K562 (cell line): ENCODE measurements around the gene AQP2. TPM values are rescaled to one million over a fixed set of nuclear protein-coding genes. Genes with fewer than 3 reads are reported as not detected.

Experiments
- CBFB ChIP-seq: sonication (generic); formaldehyde crosslinking; IDR thresholded peaks from 2 replicates; pipeline ENCODE4 v1.4.0; 2020; ENCODE audit warnings: mild to moderate bottlenecking, missing genetic modification reagents
- DNMT1 ChIP-seq: fragments of 450-650 bp; IDR thresholded peaks from 2 replicates; pipeline ENCODE4 v1.6.1; 2016; ENCODE audit warnings: antibody characterized with exemption, mild to moderate bottlenecking
- HDGF ChIP-seq: fragments of 450-650 bp; IDR thresholded peaks from 2 replicates; pipeline ENCODE4 v1.6.1; 2016
- HMG20B ChIP-seq: fragments of 250-450 bp; sonication (Bioruptor Pico); IDR thresholded peaks from 2 replicates; pipeline ENCODE4 v1.5.0; 2021; ENCODE audit warnings: mild to moderate bottlenecking
- KLF10 ChIP-seq: fragments of 250-450 bp; sonication (Bioruptor Pico); IDR thresholded peaks from 2 replicates; pipeline ENCODE4 v1.6.1; 2021; ENCODE audit warnings: matching md5 sums
- MTA3 ChIP-seq: fragments of 450-650 bp; formaldehyde crosslinking; IDR thresholded peaks from 2 replicates; pipeline ENCODE4 v1.6.1; 2017; ENCODE audit warnings: mild to moderate bottlenecking, borderline replicate concordance
- NFATC3 ChIP-seq: fragments of 450-650 bp; IDR thresholded peaks from 2 replicates; pipeline ENCODE4 v1.6.1; 2017; ENCODE audit warnings: mild to moderate bottlenecking
- POLR2G ChIP-seq: fragments of 200-400 bp; formaldehyde crosslinking; IDR thresholded peaks from 2 replicates; pipeline ENCODE4 v1.6.1; 2017; ENCODE audit warnings: low read depth, mild to moderate bottlenecking, antibody characterized with exemption, low read length, moderate library complexity
- RBFOX2 ChIP-seq: fragments of 200-400 bp; formaldehyde crosslinking; IDR thresholded peaks from 2 replicates; pipeline ENCODE4 v1.6.1; 2017; ENCODE audit warnings: low read depth, mild to moderate bottlenecking, low read length, moderate library complexity
- STAG1 ChIP-seq: sonication (generic); formaldehyde crosslinking; IDR thresholded peaks from 2 replicates; pipeline ENCODE4 v1.5.0; 2020; ENCODE audit warnings: missing genetic modification reagents, borderline replicate concordance
- TCF3 ChIP-seq: sonication (generic); formaldehyde crosslinking; IDR thresholded peaks from 2 replicates; pipeline ENCODE4 v1.4.0; 2020; ENCODE audit warnings: mild to moderate bottlenecking, missing genetic modification reagents
- TEAD1 ChIP-seq, 2 experiments: fragments of 450-650 bp in 1 of 2; sonication (generic) in 1 of 2; formaldehyde crosslinking; IDR thresholded peaks; 2 replicates each; pipeline versions ENCODE4 v1.4.0 to v1.8.0; 2020 to 2022; ENCODE audit warnings: mild to moderate bottlenecking in 2 of 2, missing genetic modification reagents in 1 of 2
- XRCC4 ChIP-seq: IDR thresholded peaks from one replicate; pipeline ENCODE4 v1.6.1; 2011; ENCODE audit not compliant: insufficient read depth, insufficient read length; ENCODE audit errors: extremely low read depth
- ZBED1 ChIP-seq: IDR thresholded peaks from 2 replicates; pipeline ENCODE4 v1.6.1; 2014
- ZNF274 ChIP-seq: IDR thresholded peaks from 2 replicates; pipeline ENCODE4 v1.6.1; 2011; ENCODE audit warnings: low read depth, mild to moderate bottlenecking, low read length, moderate library complexity, borderline replicate concordance
- ZNF766 ChIP-seq: fragments of 200-800 bp; sonication (Bioruptor generic); conservative IDR thresholded peaks from 2 replicates; pipeline ENCODE4 v1.6.1; 2016; ENCODE audit warnings: missing genetic modification characterization, missing compliant biosample characterization
- ZNF785 ChIP-seq: fragments of 250-450 bp; sonication (Bioruptor Pico); IDR thresholded peaks from 2 replicates; pipeline ENCODE4 v1.4.0; 2020; ENCODE audit warnings: mild to moderate bottlenecking
- ZSCAN29 ChIP-seq: fragments of 450-650 bp; IDR thresholded peaks from 2 replicates; pipeline ENCODE4 v1.6.1; 2017
- polyA plus RNA-seq, 8 experiments: library from polyadenylated mRNA; depleted of rRNA in 4 of 8; stranded (reverse) in 5 of 8; unstranded in 3 of 8; fragments of >200 nt; fragmentation: Nextera tagmentation in 2 of 8; fragmentation: Illumina TruSeq in 1 of 8; extraction: Ambion mirVana in 2 of 8; extraction: Trizol in 1 of 8; gene quantifications; 2 replicates each; pipeline versions ENCODE4 v1.2.1 to v1.2.3, GENCODE V29; 2011 to 2014; ENCODE audit warnings: inconsistent platforms in 1 of 8, missing spikeins in 1 of 8
- total RNA-seq, 7 experiments: library from RNA; depleted of rRNA in 6 of 7; stranded (reverse); fragments of >200 nt in 6 of 7; fragmentation: Illumina TruSeq in 2 of 7; extraction: Trizol in 2 of 7; gene quantifications; 2 replicates each; pipeline versions ENCODE4 v1.2.1 to v1.2.3, GENCODE V29; 2011 to 2021; ENCODE audit warnings: low replicate concordance in 1 of 7
- TF ChIP-seq, protein P1 (sequence below), 3 experiments: fragments of 200-800 bp in 1 of 3; fragments of 250-450 bp in 1 of 3; fragments of 450-650 bp in 1 of 3; sonication (Bioruptor Pico) in 1 of 3; sonication (Bioruptor generic) in 1 of 3; formaldehyde crosslinking in 1 of 3; IDR thresholded peaks; 2 replicates each; pipeline versions ENCODE4 v1.6.1 to v1.8.0; 2016 to 2022; ENCODE audit warnings: mild to moderate bottlenecking in 2 of 3, missing genetic modification characterization in 2 of 3, missing compliant biosample characterization in 1 of 3, moderate library complexity in 1 of 3
- TF ChIP-seq, protein P2 (sequence below): fragments of 250-450 bp; sonication (Bioruptor Pico); IDR thresholded peaks from 2 replicates; pipeline ENCODE4 v1.5.0; 2021; ENCODE audit warnings: mild to moderate bottlenecking, moderate library complexity
- TF ChIP-seq, protein P3 (sequence below): fragments of 250-450 bp; sonication (Bioruptor Pico); IDR thresholded peaks from 2 replicates; pipeline ENCODE4 v1.8.0; 2022; ENCODE audit warnings: moderate library complexity, mild to moderate bottlenecking, inconsistent platforms

AQP2 gene
- total and polyA plus RNA-seq, 9 of the 15 experiments (the other 6 are each of a cell fraction or from before 2014, with no cell fraction given) = not detected

DNA sequence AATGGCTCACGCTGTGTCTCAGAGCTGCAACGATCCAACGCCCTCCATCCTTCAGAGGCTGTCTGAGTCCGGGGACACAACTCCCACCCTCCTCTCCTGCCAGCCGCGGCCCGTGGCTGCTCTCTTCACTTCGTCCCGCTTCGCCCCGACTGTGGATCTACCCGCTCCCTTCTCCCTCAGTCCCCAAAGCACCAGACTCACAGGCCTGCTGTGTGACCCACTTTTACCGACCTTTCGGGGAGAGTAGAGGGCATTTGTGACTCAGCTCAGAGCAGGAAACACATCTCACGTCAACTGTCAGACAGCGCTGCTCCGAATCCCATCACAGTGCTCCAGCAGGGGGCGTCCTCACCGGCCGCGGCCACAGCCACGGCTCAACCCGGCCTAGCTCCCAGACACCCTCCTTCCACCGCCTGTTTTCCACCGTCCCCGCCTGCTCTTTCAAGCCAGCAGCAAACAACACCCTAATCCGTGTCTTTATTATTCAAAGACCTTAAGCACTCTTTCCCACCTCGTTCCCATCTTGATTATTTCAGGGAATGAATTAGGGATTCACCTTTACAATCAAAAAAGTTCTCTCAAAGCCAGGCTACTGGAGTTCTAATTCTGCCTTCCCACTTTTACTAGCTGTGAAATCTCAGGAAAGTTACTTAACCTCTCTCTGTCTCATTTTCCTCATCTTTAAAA is 5.0 kb upstream of the AQP2 start (continued):
- TF ChIP-seq, protein P1, sequence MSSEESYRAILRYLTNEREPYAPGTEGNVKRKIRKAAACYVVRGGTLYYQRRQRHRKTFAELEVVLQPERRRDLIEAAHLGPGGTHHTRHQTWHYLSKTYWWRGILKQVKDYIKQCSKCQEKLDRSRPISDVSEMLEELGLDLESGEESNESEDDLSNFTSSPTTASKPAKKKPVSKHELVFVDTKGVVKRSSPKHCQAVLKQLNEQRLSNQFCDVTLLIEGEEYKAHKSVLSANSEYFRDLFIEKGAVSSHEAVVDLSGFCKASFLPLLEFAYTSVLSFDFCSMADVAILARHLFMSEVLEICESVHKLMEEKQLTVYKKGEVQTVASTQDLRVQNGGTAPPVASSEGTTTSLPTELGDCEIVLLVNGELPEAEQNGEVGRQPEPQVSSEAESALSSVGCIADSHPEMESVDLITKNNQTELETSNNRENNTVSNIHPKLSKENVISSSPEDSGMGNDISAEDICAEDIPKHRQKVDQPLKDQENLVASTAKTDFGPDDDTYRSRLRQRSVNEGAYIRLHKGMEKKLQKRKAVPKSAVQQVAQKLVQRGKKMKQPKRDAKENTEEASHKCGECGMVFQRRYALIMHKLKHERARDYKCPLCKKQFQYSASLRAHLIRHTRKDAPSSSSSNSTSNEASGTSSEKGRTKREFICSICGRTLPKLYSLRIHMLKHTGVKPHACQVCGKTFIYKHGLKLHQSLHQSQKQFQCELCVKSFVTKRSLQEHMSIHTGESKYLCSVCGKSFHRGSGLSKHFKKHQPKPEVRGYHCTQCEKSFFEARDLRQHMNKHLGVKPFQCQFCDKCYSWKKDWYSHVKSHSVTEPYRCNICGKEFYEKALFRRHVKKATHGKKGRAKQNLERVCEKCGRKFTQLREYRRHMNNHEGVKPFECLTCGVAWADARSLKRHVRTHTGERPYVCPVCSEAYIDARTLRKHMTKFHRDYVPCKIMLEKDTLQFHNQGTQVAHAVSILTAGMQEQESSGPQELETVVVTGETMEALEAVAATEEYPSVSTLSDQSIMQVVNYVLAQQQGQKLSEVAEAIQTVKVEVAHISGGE (CRISPR knock-in tag; IDR thresholded peaks at IDR 0.05) = no peak
- TF ChIP-seq ZSCAN29 (no peak), STAG1 (no peak), KLF10 (no peak), POLR2G (peak; percentile 58; the same call in 1 of the 2 replicates), CBFB (CRISPR knock-in tag) (no peak), ZNF766 (CRISPR knock-in tag) (0 out of 2 replicates have a peak, but pooled peaks have one; percentile 37), DNMT1 (no peak), TEAD1 (CRISPR knock-in tag; IDR thresholded peaks at IDR 0.05) (no peak; a peak in 1 of 4 replicates), NFATC3 (no peak), XRCC4 (no peak), HMG20B (CRISPR knock-in tag) (no peak), MTA3 (peak; percentile 58; the same call in 1 of the 2 replicates), TCF3 (CRISPR knock-in tag) (no peak), RBFOX2 (peak; percentile 61), ZNF274 (no peak), ZNF785 (CRISPR knock-in tag) (no peak), HDGF (0 out of 2 replicates have a peak, but pooled peaks have one; percentile 86), ZBED1 (no peak)
- TF ChIP-seq, protein P2, sequence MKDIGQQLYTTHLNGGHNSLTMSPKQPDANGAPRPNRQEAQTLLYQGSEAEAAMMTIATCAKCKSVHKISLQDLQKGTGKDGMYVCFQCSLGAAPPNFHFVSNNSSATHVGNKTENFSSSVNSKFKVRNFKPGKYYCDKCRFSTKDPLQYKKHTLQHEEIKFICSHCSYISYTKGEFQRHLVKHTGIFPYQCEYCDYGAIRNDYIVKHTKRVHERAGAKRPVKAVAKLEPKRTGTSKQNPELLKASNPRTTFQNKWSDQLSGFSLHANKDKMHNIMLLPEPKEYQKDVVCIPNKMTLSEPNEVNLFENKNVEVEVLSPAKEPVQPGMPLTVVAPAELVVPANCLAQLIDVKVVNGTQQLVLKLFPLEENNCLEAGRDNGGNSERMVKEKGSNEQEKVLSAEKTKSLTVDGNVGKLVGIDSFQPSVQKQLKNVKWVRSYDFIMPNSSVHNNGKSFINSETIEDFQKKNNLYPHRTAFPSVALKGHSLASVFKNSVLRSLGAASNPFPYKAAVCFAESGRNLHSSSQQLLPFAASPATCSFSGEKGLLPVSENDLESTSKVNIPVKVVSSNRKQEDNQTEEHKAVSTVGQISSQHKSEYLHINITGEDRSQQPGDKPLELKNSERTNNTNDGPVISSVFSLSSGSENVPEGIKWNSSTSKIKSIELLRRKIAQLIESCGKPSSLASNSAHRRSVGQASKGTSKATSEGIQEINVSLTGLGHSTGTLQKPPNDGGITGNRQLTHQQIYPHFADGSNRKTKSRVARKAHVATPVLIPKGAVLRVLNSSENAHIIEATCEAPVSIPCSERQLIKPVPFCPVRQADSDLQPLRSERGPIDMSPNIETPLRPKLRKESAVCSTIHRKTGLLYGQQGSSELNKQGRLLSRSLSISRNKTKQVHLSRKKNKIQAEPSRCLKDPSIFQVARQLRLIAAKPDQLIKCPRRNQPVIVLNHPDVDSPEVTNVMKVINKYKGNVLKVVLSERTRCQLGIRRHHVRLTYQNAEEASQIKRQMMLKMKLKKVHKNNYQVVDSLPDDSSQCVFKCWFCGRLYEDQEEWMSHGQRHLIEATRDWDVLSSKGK = no peak
- TF ChIP-seq, protein P3, sequence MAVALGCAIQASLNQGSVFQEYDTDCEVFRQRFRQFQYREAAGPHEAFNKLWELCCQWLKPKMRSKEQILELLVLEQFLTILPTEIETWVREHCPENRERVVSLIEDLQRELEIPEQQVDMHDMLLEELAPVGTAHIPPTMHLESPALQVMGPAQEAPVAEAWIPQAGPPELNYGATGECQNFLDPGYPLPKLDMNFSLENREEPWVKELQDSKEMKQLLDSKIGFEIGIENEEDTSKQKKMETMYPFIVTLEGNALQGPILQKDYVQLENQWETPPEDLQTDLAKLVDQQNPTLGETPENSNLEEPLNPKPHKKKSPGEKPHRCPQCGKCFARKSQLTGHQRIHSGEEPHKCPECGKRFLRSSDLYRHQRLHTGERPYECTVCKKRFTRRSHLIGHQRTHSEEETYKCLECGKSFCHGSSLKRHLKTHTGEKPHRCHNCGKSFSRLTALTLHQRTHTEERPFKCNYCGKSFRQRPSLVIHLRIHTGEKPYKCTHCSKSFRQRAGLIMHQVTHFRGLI (CRISPR knock-in tag) = no peak
